GM10847 (cell line): Measurements from ENCODE around the gene ACO1.

Experiments
- POLR2A ChIP-seq: IDR thresholded peaks from 2 replicates; pipeline ENCODE4 v1.6.1; 2011; ENCODE audit not compliant: insufficient read length; ENCODE audit errors: extremely low read depth

Gene ACO1

DNA sequence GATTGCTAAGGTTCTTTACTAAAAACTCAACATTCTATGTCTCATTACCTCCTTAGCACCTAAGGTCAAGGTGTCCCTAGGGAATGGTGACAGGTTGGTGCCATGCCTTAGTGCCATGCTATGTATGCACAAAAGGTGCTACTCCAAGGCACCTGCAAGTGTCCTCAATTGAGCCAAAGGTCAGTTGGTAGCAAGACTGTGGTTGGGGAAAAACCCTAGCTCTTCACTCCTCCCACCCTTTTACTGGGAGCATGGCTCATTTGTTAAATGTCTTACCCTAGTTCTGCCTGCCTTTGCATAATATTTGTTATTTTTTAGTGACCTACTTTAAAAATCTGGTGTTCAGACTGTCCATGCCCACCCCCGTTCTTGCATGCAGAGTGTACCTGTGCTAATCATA lies 17.0 kb downstream of the ACO1 start:
- TF ChIP-seq POLR2A, result no peak

DNA sequence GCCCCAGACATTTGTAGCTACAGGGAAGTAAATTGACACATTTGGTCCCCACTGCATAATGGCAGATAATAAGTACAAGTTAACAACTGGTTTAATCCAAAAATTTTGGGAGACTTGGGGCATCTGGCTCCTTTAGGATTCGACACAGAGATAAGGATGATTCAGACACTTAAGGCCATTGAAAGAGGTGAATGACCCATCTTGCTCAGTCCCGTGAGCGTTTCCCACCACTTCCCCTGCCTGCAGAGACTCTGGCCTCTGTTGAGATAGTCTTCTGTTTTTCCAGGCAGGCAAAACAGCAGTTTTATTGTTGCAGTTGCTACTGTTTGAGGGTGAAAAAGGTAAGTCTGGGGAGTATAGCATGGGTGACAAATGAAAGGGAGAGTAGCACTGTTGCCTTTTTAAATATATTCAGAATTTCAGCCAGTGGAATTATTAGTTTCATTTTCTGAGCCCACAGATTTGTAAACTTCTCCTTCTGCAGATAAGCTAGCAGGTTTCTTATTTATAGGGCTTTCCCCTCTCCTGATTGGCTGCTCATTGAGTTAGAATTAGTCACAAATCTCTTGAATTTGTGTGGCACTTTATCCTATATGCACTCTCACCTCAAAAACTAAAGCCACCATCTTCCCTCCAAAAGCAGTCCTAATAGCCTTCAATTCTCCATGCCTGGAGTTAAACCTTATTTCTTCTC lies 19.3 kb downstream of the ACO1 start:
- no peak for TF ChIP-seq POLR2A

- TF ChIP-seq POLR2A, result no peak
Measured at GRCh38 chr9:32404402-32404801, 20.0 kb downstream of the ACO1 start.

- TF ChIP-seq POLR2A, result no peak
Measured at GRCh38 chr9:32404856-32405255, 20.4 kb downstream of the ACO1 start.

DNA sequence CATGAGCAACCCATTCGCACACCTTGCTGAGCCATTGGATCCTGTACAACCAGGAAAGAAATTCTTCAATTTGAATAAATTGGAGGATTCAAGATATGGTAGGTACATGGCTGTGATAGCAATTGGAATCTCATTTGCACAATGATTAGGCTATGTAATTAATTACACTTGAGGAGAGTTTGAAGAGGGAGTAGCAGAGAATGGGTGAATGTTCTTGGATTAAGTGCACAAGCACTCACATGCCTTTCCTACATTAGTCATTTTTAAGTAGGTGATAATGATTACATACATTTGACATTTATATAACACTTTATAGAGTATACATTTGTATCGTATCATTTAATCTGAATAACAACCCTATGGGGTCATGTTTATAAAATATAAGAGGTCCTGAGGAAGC lies 21.1 kb downstream of the ACO1 start:
- no peak for TF ChIP-seq POLR2A

- TF ChIP-seq POLR2A, result no peak
Measured at GRCh38 chr9:32406046-32406445, 21.6 kb downstream of the ACO1 start.

DNA sequence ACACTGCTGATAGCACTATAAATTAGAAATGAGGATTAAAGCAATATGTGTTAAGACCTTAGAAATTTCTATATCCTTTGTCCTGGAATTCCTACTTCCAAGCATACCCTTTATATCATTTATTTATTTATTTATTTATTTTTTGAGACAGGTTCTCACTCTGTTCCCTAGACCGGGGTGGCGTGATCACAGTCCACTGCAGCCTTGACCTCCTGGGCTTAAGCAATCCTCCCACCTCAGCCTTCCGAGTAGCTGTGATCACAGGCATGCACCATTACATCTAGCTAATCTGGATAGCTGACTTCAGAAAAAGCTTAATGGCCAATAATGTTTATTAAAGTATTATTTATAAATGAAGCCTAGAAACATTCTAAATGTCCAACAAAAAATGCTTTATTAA lies 27.3 kb downstream of the ACO1 start:
- TF ChIP-seq POLR2A, result no peak

GRCh38 chr9:32412440-32412839 lies 28.0 kb downstream of the ACO1 start:
- TF ChIP-seq POLR2A, result no peak

DNA sequence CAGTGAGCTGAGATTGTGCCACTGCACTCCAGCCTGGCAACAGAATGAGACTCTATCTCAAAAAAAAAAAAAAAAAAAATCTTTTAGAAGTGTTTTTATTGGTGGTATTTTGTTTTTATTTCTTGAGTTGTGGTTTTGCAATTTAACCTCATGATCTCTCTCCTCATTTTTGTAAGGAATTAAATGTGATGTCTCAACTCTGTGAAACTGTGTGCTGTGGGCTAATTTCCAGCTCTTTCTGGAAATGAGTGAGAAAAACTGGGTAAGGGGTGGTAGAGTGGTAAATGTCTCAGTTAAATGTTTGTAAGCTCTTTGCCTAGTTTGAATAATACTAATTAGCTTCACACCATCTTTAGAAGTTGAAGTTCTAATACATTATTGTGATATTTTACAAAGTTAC lies 29.0 kb downstream of the ACO1 start:
- no peak for TF ChIP-seq POLR2A

DNA sequence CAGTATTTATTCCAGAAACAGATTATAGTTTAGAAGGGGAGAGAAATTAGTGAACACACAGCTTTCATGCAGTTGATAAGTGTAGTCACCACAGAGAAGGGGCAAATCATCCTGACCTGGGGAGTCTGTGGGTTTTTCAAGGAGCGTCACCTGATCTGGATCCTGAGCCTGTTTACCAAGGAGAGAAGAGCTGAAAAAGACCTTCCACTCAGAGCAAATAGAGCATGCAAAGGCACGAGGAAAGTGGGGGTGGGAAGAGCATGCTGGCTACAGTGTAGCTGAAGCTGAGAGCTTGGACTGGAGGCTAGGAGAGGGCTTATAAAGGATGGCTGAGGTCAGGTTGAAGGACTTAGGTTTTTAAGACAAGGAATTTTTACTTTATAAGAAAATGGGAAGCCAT lies 30.4 kb downstream of the ACO1 start:
- TF ChIP-seq POLR2A, result no peak

- no peak for TF ChIP-seq POLR2A
Measured at GRCh38 chr9:32419921-32420320, 35.5 kb downstream of the ACO1 start.

DNA sequence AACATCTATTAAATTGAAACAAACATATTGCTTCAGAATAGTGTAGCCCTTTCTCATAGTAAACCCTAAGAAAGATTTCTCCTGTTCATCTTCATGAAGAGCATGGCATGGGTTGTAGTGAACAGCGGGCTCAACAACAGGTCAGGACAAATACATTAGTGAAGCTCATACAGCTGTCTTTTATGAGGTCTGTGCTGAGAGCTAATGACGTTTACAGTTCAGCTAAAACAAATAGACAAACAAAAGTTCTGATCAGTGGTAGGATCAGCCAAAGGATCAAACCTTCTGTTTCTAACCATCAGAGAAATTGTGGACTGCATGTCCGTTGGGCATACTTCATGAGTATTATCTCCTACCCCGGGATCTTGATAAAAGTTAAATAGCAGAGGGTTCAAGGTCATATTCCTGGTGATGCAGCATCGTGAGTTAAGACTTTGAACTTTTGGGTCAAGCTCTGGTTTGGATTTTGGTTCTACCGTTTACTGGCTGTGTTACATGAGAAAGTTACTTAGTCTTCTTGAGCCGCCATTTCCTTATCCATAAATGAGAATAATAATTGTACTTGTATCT lies 37.9 kb downstream of the ACO1 start:
- no peak for TF ChIP-seq POLR2A

DNA sequence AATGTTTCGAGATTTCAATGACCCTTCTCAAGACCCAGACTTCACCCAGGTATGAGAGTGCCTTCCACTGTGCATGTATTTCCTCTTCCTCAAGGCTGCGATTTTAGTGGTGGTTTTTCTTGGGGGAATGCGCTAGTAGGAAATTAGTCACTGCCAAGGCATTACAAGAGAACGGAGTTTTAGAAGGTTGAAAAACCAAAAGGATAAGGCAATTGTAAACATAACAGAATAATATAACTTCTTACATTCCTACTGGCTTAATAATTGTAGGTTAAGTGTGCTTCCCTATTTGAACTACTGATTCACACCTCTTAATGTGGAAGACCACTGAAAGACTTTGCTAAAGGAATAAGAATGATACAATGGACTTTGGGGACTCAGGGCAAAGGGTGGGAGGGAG lies 38.9 kb downstream of the ACO1 start:
- TF ChIP-seq POLR2A, result no peak

DNA sequence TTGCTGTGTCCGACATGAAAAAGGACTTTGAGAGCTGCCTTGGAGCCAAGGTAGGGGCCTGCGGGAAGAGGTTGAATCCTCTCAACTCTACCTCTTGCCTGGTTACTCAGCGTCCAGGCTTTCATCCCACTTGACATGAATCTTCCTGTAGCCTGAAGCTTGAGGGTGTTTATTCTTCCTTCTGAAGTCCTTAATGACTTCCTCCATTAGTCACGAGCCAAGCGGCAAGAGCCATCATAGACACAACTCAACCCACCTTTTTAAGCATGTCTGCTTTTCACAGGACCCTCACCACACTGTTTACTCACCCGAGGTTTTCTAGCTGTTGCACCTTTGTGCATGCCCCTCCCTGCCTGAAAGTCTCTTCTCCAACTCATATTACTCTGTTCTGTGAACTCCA lies 40.2 kb downstream of the ACO1 start:
- TF ChIP-seq POLR2A, result no peak

GRCh38 chr9:32426278-32426939 lies 42.0 kb downstream of the ACO1 start:
- TF ChIP-seq POLR2A, result no peak

DNA sequence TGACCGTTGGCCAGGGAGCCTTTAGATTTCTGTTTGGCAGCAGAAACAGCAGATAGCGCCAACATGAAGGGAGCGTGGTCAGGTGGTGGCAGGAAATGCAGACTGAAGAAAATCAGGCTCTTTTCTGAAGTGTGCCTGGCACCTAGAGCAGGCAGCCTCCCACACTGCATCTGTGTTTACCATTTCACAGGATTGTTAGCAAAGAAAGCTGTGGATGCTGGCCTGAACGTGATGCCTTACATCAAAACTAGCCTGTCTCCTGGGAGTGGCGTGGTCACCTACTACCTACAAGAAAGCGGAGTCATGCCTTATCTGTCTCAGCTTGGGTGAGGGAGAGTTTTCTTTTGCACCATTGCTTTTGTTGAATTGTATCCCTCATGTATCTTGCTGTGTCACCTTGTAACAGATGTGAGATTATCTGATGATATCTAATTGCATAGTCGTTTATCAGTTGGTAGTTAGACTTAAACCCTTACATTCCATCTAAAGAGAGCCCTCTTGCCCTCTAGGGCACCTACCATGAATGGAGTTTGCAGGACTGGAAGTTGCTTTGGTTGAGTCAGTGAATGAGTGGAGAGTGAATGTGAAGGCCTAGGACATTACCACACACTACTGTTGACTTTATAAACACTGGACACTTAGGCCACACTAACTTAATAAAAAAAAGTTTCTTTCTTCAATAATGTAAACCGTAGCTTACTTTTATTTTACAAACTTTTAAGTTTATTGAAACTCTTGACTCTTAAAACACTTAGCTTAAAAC lies 42.8 kb downstream of the ACO1 start:
- no peak for TF ChIP-seq POLR2A
